DMS153 treated with DMSO at 0.1 percent for 48 hours (cell line): ENCODE data around the gene IQCM.

Source experiments
- DNase-seq: peaks from one replicate; lab custom pipeline; 2025; ENCODE audit not compliant: unreplicated experiment; lab: John Stamatoyannopoulos, UW

The IQCM gene

DNA sequence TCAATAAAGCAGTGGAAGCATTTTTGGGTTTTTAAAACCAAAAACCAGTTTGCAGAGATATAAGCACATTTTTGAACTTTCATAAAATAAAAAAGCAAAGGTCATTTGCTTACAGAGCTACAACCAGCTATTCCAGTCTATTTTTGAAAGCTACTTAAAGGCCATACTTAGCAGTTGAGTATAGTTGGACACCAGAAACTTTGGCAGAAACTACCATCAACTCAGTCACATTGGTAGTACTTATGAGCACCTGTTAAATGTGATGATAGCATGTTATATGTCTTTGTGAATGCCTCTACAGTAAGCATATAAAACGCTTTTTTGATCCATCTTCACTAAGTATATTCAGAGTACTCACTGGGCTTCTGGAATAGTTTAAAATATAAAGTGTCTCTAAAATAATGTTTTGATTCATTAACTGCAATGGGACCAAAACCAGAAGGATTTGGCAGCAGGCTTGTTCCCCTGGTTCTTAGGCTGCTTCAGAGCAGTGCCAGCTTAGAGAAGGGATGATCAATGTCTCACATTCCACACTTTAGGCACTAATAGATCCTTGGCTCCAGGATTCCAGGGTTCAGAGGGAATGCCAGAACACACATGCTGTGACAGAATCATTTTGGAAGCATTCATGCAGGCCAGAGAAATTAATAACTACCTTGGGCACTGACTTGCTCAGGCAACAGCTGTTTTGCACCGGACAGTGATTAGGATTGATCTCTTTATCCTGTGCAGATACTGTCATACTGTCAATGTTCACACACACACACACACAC is 103.9 kb downstream of the IQCM start:
- no peak for DNase-seq

DNA sequence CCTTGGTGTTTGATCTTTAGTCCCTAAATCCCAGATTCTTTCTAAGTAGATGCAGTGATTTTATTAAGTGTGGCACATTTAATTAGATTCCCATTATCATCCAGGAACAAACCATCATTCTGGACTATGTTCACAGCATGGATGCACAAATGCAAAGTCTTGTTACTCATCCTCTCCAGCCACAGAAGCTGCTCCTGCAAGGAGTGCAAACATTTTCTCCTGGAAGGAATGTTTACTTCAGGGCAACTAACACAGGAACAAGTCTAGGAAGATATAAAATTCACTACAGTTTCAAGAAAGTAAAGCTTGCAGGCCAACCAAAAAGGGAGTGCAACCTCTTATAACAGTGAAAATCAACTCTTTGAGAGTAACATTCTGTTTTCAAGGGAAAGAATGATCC is 106.0 kb downstream of the IQCM start:
- no peak for DNase-seq

DNA sequence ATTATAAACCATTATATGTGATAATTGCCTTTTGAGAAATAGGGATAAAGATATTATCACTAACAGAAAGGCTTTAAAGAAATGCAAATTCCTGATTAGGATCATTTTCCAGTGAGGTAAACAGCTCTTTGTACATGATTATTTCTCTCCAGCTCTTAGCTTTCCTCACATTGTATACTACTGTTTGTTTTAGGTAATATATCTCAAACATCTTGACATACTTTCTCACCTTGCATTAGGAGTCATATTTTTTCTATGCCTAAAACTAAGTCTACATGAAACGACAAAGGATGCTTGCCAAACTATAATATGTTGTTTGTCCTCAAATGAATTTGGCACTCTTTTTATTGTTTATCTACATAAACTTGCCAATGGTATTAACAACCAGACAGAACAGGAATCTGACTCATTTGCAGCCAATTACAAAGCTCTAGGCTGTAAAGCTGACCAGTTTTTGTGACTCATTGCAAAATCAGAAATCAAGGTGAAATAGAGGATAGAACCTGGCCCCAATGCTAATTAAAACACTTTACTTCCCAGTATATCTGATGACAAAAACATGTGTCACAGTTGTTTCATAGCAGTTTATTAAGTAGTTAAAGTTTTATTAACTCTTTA is 107.0 kb downstream of the IQCM start:
- no peak for DNase-seq

DNA sequence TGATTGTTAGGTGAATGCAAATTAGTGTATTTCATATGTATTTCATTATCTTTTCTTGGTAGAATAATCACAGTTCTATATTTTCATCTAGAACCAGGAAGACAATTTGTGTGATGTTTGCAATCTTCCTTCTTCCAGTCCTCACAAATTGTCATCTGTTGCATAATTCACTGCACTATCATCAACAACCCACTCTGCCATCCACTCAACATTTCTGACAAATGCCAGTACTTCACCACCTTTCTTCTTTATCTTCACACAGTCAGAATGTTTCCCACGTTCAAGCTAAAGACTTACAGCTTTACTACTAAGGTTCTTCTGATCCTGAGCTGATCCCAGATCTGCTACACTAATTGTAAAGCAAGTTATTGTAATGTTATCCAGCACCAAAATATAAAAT is 107.8 kb downstream of the IQCM start:
- DNase-seq: no peak

DNA sequence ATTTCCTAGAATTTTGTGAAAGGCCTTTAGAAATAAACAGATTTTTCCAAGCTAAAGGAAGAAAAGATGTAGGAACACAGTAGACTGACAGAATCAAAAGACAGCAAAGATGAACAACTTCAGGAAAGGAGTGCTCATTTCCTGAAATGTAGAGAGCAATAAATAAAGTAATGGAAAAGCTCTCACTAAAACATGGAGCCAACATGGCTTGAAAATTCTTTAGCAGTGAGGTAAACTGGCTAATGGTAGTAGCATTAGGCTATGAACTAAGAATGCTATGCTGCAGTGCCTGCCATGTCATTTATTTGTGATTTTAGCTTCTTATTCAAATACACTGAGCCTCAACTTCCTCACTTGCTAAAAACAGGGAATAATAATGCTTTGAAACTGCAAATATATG is 108.7 kb downstream of the IQCM start:
- DNase-seq: no peak

DNA sequence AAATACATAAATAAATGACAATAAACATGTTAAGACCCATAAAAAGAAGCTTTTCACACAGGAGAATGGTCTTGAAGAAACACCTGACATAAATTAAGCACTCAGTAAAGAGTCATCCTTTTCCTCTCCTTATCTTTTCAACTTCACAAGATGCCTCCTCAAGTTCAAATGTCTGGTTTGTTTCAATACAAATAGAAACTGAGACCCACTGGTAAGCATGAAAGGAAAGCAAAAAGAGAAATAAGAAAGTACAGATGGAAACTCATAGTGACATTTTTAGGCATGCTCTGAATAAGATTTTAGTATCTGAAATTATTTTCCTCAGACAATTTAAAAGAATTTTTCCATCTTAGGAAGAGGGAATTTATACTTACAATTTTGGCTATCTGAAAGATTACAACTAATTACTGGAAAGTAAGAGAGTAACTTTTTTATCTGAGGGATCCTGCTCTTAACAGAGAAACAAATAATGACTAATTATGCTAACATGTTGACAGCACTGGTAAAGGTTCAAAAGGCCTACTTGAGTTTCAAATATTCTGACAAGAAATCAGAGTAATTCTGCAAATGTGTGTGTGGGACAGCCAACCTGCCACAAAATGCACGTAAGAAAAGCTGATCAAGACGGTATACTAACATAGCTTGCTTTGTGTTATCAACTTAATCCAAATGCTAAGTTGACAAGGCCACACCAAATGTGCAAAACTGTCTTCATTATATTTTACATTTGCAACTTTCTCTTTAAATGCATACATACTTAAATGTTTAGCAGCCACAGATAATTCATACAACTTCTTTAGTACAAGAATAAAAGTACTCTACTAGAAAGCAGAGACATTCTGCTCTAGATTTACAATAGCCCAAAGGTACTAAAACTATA is 113.0 kb downstream of the IQCM start:
- no peak for DNase-seq

DNA sequence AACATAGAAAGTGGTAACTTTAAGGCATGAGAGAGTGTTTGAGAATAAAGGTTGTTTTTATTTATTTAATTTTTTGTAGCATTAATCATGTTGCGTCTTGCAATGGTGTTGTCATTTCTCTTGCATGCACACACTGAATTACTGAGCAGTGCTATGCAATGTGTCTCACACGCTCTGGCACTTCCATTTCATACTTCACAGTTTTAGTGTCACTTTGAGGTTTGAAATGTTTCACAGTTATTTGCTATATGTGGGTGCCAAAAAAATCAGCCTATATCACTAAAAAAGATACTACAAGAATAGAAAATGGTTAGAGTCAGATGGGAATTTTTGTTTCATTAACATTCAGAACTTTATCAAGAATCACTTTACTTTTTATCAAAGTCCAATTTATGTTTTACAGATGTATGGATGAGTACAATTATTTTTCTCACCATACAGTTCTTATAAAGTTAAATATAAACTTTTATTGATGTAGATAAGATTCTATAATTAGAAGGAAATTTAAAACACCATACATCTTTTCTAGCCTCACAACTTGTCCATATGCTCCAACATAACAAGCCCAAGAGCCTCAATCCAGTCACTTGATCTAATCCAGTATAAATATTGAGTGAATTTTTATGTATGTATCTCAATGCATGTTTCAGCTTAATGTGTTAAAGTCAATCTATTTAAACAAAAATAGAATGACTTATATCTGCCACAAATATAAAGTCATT is 114.0 kb downstream of the IQCM start:
- DNase-seq: no peak

DNA sequence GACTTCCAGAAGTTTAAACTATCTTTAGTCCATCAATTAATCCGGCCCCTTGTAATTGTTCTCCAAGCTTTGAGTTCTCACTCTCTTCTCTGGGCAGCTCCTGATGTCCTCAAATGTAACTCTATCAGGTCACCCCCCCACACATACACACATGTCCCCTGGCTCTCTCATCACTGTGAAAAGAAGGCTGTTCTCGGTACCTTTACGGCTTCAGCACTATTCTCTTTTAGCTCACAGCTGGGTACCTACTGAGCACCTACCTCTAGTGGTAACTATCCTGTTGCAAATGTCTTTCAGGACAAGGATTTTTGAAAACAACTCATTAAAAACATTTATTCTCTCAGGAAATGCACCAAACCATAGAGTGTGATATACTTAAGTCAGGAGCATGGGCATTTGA is 115.4 kb downstream of the IQCM start:
- DNase-seq: no peak

DNA sequence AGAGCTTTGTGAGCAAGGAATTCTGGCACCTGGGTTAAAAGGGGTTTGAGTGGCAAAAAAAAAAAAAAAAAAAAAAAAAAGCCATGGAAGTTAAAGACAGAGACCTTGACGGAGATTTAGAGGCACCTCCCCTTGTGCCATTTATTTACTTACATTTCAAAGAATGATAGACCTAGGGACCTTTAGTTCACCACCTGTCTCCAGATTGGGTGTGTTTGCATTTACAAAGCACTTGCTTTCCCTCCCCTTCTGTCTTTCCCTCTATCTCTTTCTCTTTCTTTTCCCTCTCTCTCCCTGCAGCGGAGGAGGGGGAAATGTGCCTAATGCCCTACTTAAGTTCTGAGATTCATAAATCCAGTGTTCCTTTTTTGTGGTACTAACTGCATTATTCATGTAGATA is 116.0 kb downstream of the IQCM start:
- DNase-seq: no peak

DNA sequence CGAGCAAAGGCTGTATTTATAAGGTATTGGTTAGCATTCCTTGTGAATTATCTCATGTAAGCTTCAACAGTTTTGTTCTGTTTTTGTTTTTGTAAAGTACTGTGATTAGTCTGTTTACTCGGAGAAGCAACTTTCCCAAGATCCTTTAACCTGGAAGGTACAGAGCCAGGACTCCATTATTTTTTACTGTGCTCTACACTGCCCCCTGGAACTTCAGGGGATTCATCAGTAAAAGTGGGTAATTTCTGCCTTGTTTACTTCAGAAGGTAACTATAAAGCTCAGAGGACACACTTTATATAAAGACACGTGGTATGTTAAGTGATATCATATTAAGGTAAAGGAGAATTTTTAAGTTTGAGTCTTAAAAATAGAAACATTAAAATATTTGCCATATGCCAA is 124.9 kb downstream of the IQCM start:
- DNase-seq: no peak

DNA sequence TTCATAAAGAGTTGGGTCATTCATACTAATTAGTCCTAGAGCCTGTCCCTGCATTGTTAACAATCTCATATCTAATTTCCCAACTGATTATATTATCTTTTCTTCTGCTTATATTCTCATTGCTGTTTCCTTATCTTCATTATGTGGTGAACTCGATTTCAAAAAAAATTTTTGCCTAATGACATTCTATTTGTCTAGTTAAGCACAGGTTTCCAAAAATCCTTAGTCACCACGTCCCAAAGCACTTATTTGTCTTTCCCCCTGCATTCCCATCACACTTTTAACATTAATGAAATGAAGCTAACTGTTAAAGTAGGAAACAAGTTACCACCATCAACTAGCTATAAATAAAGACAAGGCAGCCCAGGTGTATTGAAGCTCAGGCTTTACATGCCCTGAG is 131.1 kb downstream of the IQCM start:
- DNase-seq: no peak

DNA sequence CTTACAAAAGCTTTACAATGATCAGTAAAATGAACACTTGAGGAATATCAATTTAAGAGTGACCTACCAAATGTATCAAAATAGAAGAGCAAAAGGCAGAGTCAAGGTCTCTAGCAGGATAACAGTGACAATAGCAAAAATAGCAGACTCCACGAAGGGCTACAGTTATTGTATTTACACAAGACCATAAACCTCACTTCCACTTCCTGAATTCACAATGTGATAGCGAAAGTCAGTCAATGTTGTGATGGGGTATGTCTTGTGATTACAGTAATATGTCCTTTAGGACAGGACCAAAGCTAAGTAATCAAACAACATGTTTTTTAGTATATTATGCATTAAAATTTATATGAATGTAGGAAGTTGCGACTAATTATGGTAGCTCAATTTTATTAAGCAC is 139.6 kb downstream of the IQCM start:
- no peak for DNase-seq

DNA sequence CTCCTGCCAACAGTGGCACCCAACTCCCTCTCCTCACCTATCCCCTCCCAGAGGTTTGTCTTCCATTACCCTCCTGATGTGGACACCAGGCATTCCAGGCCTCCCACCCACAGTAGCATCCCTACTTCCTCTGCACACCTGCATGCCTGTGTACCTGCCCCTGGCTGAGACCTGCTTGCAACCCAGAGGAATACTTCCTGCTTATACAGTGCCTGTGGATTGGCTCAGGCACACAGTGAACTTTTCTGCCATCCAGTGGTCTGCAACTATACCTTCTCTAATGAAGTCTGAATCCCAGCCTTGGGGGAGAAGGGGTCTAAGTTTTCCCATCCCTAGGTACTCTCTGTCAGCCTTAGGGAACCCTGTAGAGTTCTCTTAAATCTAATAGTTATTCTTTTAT is 169.9 kb downstream of the IQCM start:
- DNase-seq: no peak

DNA sequence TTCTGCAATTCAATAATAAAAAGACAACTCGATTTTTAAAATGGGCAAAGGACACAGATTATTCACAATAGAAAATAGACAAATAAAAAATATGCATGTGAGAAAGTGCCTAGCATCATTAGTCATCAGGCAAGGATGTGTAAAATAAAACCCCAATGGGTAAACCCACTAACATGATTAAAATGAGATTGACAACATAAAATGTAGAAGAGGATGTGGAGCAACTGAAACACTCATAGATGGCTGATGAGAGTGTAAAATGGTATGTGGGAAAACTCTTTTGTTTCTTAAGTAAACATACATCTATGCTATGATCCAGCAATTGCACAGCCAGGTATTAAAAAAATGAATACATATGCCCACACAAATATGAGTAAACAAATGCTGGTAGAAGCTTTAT is 177.6 kb downstream of the IQCM start:
- no peak for DNase-seq

DNA sequence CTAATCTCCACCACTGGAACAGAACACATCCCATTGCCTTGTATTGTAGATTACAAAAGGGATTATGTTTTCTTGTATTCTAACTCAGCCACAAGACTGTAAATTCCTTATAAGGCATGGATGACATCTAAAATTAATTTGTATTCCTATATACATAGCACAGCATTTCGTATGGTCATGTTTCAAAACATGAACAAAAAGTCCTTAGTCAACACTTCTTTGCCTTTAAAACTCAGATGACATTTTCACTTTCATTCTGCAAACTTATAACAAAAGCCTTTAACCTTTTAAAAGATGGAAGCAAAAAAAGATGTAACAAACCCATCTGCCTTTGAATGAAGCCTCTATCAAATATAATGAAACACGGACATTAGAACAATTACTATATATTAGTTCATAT is 181.3 kb downstream of the IQCM start:
- no peak for DNase-seq

DNA sequence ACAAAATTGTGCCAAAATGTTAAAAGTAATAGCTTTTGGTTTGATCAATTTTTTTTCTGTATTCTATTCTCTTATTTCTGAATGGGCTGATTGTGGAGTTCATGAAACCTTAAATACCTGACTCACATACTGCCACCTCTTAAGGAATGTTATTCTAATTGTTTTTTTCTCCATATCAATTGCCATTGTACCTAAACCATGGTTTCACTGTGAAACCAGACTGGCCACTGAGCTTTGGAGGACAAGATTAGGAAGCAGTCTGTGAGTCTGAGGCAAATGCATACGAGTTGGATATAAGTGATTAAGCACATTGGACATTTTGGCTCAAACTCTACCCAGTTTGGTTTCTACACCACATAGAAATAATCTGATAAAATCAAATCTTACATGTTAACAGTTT is 184.0 kb downstream of the IQCM start:
- DNase-seq: no peak

DNA sequence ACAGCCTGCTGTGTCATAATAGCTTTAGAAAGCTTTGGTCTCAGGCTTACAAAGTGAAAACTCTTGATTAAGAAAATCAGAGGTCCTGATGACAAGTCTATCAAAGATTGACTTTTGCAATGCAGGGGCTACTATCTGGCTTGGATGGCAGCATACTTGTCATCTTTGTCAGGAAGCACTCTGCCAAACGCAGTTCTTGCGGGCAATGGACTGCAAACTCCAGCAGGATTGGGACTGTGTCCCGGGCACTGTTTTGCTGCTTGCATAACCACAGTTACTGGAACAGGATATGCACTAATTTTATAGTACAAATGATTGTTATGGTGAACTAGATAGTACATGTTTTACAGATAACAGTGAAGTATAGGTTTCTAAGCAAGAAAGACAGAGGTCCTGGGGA is 185.6 kb downstream of the IQCM start:
- DNase-seq: no peak

DNA sequence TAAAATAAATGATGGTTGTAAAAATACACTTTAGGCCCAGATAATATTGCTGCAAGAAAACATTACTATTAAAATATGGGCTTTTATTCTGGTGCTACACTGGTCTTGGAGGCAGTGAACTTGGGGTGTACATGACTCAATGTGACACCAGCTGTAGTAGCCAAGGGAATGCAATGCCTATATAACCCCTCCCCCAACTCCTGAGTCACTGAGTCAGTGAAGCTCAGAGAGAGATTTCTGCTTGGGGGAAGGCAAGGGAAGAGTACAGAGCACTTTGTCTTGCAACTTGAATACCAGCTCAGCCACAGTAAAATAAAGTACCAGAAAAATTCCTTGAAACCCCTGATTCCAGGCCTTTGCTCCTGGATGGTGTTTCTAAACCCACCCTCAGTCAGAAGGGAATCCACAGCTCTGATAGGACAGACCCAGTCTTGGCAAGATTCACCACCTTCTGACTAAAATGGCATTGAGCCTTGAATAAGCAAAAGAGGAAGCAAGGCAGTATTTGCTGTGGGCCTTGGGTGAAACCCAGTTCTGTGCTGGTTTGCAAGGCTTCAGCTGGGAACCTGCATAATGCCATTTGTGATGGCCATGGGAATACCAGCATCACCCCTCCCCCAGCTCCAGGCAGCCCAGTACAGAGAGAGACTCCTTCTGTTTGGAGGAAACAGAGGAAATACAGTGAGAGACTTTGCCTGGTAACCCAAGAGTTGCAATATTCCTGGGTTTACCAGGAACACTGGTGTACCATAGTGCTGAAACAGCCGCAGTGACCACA is 209.9 kb downstream of the IQCM start:
- no peak for DNase-seq

DNA sequence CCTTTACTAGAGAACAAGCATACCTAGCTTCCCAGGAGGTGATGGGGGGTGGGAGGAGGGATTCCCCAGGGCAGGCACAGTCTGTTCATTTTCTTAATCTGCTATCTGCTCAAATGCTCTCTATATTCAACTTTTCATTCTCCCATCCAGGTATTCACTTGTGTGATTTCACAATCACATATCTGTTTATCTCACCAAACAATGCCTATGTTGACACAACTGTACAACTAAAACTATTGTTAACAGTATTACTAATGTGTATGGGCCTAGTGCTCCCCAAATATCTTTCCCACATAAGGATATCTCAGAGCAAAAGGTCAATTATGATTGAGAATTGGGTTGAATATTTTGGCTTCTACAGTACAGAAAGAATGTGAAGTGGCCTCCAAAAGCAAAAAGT is 210.8 kb downstream of the IQCM start:
- no peak for DNase-seq

DNA sequence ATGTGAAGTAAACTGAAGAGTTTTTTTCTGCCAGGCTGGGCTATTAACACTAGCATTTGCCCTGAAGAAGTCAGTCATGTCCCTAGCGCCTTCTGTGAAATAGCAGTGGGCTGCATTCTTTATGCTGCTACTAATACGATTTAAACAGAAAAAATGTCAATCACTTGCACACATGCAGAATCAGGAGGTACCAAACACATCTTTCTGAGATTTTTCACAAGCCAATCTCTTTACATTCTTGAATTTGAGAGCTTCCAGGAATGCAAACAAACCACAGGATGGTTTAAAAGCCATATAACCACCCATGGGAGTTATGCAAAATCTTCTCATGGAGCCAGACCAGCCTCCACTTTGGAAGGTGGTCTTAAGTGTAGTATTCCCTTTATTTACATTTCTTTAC is 220.1 kb downstream of the IQCM start:
- DNase-seq: no peak

DNA sequence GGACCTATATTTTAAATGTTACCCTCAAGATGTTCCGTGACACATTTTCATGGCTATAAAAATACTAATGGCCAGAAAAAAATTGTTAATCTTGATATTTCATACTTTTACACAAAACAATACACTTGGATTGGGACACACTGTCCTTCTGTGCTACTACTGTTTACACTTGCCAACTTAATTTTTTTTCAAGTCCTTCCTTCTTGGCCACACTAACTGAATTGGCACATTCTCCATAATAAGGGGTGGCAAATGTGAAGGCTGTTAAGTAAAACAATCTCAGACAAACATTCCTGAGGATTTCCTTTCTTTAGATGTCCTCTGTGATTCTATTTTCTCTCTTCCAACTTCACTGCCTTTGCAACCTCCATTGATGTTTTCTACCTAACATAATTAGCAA is 225.8 kb downstream of the IQCM start:
- no peak for DNase-seq
